HG02642 (cell line): ENCODE measurements around the gene RPIA.
"Not testable (repeated sequence)": the region's sequence is repeated elsewhere in the genome, so short reads cannot be mapped to it uniquely, and the experiment has no call there.

ENCODE experiments used
- ATAC-seq: cut with Tn5 transposase; IDR thresholded peaks from one replicate; pipeline ENCODE4 v1.9.1; 2021; ENCODE audit warnings: mild to moderate bottlenecking; ENCODE audit not compliant: unreplicated experiment, poor library complexity

RPIA gene

GRCh38 chr2:88691339-88692183 is at the start of gene RPIA:
RPIA (plus strand) TSS chr2:88691673; CDS start chr2:88691699, 26 bp downstream.
- ATAC-seq: peak; percentile 98

GRCh38 chr2:88642278-88642677 is 49.2 kb upstream of the RPIA start:
- ATAC-seq: no peak

- not testable (repeated sequence) for ATAC-seq
Measured at GRCh38 chr2:88645291-88645882, 46.1 kb upstream of the RPIA start.

GRCh38 chr2:88651646-88652045 is 39.8 kb upstream of the RPIA start:
- no peak for ATAC-seq

GRCh38 chr2:88654714-88655113 is 36.8 kb upstream of the RPIA start:
- no peak for ATAC-seq

GRCh38 chr2:88656690-88657089 is 34.8 kb upstream of the RPIA start:
- no peak for ATAC-seq

- no peak for ATAC-seq
Measured at GRCh38 chr2:88657131-88657530, 34.3 kb upstream of the RPIA start.

- ATAC-seq: no peak
Measured at GRCh38 chr2:88658326-88658725, 33.1 kb upstream of the RPIA start.

- ATAC-seq: no peak
Measured at GRCh38 chr2:88658881-88659537, 32.5 kb upstream of the RPIA start.

GRCh38 chr2:88659538-88659915 is 31.9 kb upstream of the RPIA start:
- no peak for ATAC-seq

- ATAC-seq: no peak
Measured at GRCh38 chr2:88660622-88661021, 30.9 kb upstream of the RPIA start.

GRCh38 chr2:88666576-88666975 is 24.9 kb upstream of the RPIA start:
- no peak for ATAC-seq

- ATAC-seq: no peak
Measured at GRCh38 chr2:88667219-88667618, 24.3 kb upstream of the RPIA start.

GRCh38 chr2:88668862-88669261 is 22.6 kb upstream of the RPIA start:
- no peak for ATAC-seq

- peak; percentile 81 for ATAC-seq
Measured at GRCh38 chr2:88669482-88670214, 21.8 kb upstream of the RPIA start.

- ATAC-seq: peak; percentile 46
Measured at GRCh38 chr2:88671786-88672427, 19.6 kb upstream of the RPIA start.

- ATAC-seq: no peak
Measured at GRCh38 chr2:88673363-88673762, 18.1 kb upstream of the RPIA start.

GRCh38 chr2:88680266-88680902 is 11.1 kb upstream of the RPIA start:
- no peak for ATAC-seq

GRCh38 chr2:88680916-88681315 is 10.6 kb upstream of the RPIA start:
- no peak for ATAC-seq
